GM12865 (cell line): ENCODE data around the gene PGAP1.

Source experiments
- DNase-seq: peaks from one replicate; pipeline ENCODE4 v3.0.0; 2010; ENCODE audit warnings: low read depth
- H3K4me3 ChIP-seq: 2 replicates; pipeline ENCODE4 v1.5.1; 2011; ENCODE audit warnings: mild to moderate bottlenecking, low read depth, low read length, control low read depth
- TF ChIP-seq, protein P1 (sequence below): IDR thresholded peaks from 2 replicates; pipeline ENCODE4 v1.5.1; 2011; ENCODE audit warnings: low read length, control low read depth, low read depth, inconsistent platforms; ENCODE audit not compliant: insufficient read depth; ENCODE audit errors: missing control alignments

Gene PGAP1

GRCh38 chr2:196900843-196901242, 25.7 kb downstream of the PGAP1 start:
- TF ChIP-seq, protein P1, sequence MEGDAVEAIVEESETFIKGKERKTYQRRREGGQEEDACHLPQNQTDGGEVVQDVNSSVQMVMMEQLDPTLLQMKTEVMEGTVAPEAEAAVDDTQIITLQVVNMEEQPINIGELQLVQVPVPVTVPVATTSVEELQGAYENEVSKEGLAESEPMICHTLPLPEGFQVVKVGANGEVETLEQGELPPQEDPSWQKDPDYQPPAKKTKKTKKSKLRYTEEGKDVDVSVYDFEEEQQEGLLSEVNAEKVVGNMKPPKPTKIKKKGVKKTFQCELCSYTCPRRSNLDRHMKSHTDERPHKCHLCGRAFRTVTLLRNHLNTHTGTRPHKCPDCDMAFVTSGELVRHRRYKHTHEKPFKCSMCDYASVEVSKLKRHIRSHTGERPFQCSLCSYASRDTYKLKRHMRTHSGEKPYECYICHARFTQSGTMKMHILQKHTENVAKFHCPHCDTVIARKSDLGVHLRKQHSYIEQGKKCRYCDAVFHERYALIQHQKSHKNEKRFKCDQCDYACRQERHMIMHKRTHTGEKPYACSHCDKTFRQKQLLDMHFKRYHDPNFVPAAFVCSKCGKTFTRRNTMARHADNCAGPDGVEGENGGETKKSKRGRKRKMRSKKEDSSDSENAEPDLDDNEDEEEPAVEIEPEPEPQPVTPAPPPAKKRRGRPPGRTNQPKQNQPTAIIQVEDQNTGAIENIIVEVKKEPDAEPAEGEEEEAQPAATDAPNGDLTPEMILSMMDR = no peak
- H3K4me3 ChIP-seq = no peak overlapping the region
- DNase-seq = no peak

GRCh38 chr2:196899976-196900375, 26.5 kb downstream of the PGAP1 start:
- no peak for DNase-seq
- TF ChIP-seq, protein P1 = no peak
- no peak overlapping the region for H3K4me3 ChIP-seq

- DNase-seq = no peak
- no peak overlapping the region for H3K4me3 ChIP-seq
- TF ChIP-seq, protein P1 = no peak
Observed at GRCh38 chr2:196891136-196891535, 35.4 kb downstream of the PGAP1 start.

DNA sequence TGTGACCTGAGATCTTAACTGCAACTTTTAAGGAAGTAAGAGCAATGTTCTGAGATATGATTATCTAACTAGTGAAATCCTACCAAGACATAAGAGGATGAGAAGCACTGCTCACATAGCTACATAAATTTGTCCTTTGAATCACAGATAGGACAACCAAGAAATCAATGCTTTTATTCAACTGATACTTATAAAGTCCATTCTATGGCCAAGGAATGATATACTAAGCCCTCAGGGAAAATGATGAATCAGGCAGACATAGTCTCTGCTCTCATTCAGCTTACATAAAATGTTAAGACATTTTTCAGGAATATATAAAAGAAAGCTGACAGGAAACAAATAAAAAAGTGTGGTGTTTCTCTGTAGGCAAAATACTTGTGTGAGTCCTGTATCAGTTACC, 39.1 kb downstream of the PGAP1 start:
- TF ChIP-seq, protein P1 = no peak
- H3K4me3 ChIP-seq = no peak overlapping the region
- DNase-seq = no peak

- no peak overlapping the region for H3K4me3 ChIP-seq
- DNase-seq = no peak
- TF ChIP-seq, protein P1 = no peak
Observed at GRCh38 chr2:196884368-196884767, 42.1 kb downstream of the PGAP1 start.

GRCh38 chr2:196876364-196876763, 50.1 kb downstream of the PGAP1 start:
- no peak overlapping the region for H3K4me3 ChIP-seq
- TF ChIP-seq, protein P1 = no peak
- DNase-seq = no peak

GRCh38 chr2:196875414-196875813, 51.1 kb downstream of the PGAP1 start:
- TF ChIP-seq, protein P1 = no peak
- DNase-seq = no peak

More at GRCh38 chr2:196875414-196875813, 51.1 kb downstream of the PGAP1 start:
- H3K4me3 ChIP-seq = no peak overlapping the region
